HG02884 (cell line): ENCODE data around the gene SCN7A.

ENCODE experiments used
- ATAC-seq: cut with Tn5 transposase; IDR thresholded peaks from one replicate; pipeline ENCODE4 v1.9.1; 2021; ENCODE audit warnings: mild to moderate bottlenecking, moderate library complexity; ENCODE audit not compliant: unreplicated experiment

The SCN7A gene

GRCh38 chr2:166404831-166405568 lies 89.0 kb downstream of the SCN7A start:
- no peak for ATAC-seq

DNA sequence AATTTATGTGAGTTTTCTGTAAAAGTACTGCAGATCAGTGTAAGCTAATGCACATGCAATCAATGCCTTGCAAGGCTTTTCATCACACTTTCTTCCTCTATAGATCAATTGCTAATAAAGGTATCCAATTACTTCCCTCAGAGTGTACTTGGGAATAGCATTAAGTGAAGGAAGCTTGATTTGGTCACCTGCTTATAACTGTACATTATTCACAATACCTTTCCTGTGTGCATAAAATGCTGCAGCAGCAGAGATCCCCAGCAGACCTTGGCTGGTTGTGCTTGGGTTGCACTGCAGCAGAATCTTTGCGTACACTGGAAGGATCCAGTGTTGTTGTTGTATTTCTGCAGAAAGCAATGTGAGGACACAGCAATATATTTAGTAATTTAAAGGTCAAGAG lies 99.8 kb downstream of the SCN7A start:
- ATAC-seq: no peak

DNA sequence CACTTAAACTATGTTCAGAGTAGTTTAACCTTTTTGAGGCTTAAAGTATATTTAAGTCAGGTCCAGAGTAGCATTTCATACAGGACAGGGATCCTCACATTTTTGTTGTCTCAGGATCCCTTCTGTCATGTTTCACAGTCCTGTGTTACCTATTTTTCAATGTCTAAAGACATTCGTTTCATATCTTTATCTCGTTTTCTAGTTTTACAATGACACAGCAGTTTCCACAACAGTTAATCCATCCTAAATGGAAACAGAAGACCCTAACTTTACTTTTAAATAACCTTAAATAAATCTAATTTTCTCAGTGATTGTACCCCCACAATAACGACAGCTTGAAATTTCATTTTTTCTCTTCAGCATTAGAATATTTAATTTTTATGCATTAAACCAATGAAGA lies 101.0 kb downstream of the SCN7A start:
- ATAC-seq: no peak

GRCh38 chr2:166388481-166389070 lies 105.5 kb downstream of the SCN7A start:
- ATAC-seq: no peak

GRCh38 chr2:166385313-166385712 lies 108.7 kb downstream of the SCN7A start:
- no peak for ATAC-seq

GRCh38 chr2:166384774-166385173 lies 109.3 kb downstream of the SCN7A start:
- ATAC-seq: no peak

- no peak for ATAC-seq
Measured at GRCh38 chr2:166382448-166382847, 111.6 kb downstream of the SCN7A start.

DNA sequence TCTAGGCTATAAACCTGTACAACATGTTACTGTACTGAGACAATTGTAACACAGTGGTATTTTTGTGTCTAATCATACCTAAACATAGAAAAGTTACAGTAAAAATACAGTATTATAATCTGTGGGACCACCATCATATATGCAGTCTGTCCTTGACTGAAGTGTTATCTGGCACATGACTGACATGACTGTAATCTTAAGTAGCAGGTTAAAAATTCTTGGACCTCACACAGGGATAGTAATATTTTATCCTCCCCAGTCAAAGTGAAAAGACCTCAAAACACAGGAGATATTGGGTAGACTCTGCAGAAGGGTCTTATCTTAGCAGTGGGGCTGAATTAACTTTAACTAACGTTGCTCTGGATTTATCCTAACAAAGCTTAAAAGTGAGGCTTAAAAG lies 113.4 kb downstream of the SCN7A start:
- ATAC-seq: no peak

DNA sequence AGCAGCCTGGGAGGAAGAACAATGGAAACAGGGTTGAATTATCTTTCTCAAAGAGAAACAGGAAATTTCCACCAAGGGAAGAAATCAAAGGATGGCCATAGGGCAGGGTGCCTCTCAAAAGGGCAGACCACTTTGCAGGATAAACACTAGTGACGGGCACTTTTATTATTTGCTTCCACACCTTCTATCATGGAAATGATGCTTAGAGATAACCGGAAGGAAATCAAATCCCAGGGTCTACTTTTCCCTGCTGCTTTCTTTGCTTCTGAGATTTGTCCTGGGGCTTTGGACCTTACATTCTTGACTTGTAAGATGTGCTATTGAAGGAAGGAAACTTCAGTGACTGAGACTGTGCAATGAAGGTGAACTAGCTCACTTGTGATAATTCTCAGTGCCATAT lies 117.2 kb downstream of the SCN7A start:
- ATAC-seq: no peak

DNA sequence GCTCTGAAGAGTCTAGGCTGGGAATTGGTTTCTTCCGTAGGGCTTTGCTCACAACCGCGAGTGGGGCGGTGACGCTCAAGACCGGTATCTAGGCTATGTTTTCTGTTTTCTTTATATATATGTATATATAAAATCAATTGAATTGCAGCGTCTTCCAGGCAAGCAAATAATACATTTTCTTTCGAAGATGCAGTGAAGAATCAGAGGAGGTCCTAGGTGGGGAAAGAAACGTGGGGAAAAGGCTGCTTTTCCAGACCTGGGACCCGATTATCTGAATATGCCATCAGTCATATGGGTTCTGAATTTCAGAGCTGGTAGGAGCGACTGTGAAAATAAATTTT lies 117.6 kb downstream of the SCN7A start:
- ATAC-seq: no peak

- no peak for ATAC-seq
Measured at GRCh38 chr2:166375736-166376487, 118.1 kb downstream of the SCN7A start, which contains the start of gene SCN9A. SCN9A (minus strand) TSS chr2:166375944; CDS start chr2:166311756, 64,188 bp downstream.

DNA sequence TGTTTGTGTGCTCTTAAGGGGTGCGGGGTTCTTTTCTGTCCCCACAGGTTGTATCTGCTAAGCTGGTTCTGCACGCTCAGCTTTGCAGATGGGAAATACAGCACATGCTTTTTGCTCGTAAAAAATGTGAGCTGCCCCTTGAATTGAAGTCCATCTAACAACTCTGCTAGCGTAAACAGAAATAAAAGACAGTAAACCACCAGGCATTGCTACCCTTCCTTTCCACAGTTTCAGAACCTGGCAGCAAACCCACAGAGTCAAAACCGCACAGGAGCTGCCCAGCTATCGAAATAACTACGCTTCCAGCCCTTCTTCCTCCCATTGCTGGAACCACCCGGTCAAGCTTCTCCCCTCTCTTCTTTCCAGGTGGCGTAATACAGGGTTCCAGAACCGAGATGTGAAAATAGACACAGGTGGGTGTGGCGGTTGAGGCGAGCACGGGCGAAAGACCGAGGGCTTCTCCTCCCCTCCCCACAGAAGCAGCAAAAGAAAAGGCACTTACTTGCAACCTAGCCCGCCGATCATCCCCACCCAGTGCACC lies 118.8 kb downstream of the SCN7A start:
- ATAC-seq: no peak

DNA sequence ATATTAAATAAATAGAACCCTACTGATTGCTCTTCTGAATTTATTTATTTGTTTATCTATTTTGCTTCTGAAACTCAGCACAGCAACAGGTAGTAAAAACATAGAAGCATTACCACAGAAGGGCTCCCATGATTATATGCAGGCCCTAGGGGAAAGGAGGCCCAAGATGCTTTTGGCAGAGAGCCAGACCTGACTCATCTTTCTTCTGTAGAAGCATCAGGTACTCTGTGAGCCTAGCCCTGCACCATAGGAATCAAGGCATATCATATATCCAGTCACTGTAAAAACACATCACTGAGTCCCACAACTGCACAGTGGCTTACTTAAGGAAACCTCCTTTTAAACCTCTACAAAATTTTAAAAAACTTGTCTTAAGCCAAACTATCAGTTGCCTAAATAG lies 120.1 kb downstream of the SCN7A start:
- ATAC-seq: no peak

DNA sequence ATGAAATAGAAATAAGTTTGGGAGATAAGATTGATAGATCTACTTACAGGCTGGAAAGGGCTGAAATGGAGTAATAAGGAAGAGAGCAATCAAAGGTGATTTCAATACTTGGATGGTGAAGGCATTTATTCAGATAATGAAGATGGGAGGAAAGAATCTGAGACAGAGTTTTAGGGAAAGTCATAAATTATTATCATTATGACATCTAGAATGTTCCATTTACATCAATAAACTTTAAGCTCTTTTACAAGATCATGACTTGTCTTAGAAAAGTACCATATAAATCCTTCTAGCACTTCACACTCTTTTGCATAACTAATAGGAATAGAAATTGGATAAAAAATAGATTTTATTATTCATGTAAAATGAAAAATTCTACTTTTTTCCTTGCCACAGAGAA lies 120.5 kb downstream of the SCN7A start:
- ATAC-seq: no peak

DNA sequence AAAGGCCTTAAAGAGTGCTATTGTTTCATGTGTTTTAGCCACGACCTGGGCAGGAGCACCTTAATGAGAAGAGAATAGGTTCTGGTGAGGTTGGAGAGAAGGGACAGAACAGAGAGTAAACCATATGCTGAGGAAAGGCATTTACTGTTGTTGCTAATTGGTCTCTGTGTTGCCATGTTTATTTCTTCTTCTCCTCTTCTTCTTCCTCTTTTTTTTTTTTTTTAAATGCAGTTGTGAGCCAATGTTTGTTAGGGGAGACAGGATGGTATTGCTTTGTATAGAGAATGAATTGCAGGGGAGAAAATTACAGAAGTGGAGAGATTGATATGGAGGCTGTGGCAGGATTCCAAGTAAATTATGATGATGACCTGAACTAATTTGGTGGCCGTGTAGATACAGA lies 120.9 kb downstream of the SCN7A start:
- no peak for ATAC-seq

- ATAC-seq: no peak
Measured at GRCh38 chr2:166372046-166372445, 122.0 kb downstream of the SCN7A start.

- no peak for ATAC-seq
Measured at GRCh38 chr2:166365803-166366420, 128.1 kb downstream of the SCN7A start.

DNA sequence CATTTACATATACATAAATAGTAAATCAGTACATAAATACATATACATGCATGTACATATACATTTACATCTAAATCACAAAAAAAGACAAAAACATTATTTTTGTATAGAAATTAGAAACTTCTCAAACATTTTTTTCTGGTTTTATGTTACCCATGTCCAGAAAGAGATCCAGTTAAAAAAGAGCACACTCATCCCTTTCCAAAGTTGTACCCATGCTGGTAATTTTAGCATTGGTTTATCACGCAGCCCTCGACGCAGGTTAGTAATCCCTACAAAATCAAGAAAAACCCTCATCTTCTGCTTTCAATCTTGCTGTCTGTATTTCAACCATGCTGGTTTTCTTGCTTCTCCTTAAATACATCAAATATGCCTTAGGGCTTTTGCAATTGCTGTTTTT lies 128.8 kb downstream of the SCN7A start:
- no peak for ATAC-seq

GRCh38 chr2:166364476-166365161 lies 129.4 kb downstream of the SCN7A start:
- ATAC-seq: no peak

- ATAC-seq: no peak
Measured at GRCh38 chr2:166361351-166362153, 132.5 kb downstream of the SCN7A start.
